ENCODE results near the gene KRTAP10-9.
"Not testable (repeated sequence)": the region's sequence is repeated elsewhere in the genome, so short reads cannot be mapped to it uniquely, and the experiment has no call there.

The KRTAP10-9 gene, protein sequence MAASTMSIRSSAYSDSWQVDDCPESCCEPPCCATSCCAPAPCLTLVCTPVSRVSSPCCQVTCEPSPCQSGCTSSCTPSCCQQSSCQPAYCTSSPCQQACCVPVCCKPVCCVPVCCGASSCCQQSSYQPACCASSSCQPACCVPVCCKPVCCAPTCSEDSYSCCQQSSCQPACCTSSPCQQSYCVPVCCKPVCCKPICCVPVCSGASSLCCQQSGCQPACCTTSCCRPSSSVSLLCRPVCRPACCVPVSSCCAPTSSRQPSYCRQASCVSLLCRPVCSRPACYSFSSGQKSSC

DNA sequence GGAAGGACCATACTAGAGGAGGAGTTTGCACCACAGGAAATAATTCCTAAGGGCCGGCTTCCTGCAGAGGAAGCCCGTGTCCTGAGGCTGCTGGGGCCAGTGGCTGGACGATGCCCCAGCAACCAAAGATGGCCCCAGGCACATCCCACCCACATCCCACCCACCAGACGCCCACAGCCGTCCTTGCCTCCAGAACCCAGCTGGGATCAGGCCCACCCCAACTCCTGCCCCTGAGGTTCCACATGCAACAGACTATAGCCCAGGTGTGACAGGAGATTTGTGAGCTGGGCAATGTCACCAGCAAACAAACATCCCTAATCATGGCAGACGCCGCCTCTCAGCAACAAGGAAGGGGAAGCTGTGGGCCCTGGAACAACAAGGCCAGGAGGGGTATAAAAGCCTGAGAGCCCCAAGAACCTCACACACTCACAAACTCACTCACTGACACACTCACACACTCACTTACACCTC lies at the start of gene KRTAP10-9:
TSS of gene KRTAP10-9 (plus strand) at position 421 of the 471 bp plus-strand sequence. CDS start 79 bp downstream, outside the sequence.
- no peak for DNase-seq
- in situ Hi-C loops (cut with MboI; ENCODE audit: low pct_unique_long_range_greater_than_20kb, low sequenced_read_pairs), result no loop called here

DNA sequence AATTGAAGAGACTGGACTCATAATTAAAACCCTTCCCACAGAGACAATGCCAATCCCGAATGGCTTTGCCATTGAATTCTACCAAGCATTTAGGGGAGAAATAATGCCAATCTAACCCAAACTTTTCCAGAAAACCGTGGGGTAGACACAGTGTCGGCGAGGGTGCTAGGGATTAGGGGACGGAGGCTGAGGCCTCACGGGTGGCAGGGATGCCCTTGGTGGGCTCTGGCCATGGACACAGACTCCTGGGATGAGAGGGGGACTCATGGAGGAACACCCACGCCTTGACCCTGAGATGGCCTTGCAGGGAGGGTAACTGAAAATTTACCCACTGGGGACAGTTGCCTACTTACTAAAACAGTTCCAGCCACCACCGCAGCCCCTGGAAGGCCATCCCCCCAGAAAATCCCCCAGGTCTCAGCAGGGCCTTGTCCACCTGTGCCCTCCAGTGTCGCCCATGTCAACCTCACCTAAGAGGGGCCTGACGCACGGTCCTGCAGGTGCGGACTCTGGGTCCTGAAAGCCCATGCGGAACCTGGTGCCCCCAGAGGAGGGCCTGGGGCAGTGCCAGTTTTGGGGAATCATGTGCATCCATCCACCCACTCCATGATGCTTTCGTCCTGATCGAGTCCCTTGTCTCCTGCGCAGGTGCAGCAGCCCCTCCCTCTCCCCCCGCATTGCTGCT lies 48.4 kb upstream of the KRTAP10-9 start:
- in situ Hi-C loops (cut with MboI; ENCODE audit: low pct_unique_long_range_greater_than_20kb, low sequenced_read_pairs), result no loop called here
- DNase-seq, result no peak

DNA sequence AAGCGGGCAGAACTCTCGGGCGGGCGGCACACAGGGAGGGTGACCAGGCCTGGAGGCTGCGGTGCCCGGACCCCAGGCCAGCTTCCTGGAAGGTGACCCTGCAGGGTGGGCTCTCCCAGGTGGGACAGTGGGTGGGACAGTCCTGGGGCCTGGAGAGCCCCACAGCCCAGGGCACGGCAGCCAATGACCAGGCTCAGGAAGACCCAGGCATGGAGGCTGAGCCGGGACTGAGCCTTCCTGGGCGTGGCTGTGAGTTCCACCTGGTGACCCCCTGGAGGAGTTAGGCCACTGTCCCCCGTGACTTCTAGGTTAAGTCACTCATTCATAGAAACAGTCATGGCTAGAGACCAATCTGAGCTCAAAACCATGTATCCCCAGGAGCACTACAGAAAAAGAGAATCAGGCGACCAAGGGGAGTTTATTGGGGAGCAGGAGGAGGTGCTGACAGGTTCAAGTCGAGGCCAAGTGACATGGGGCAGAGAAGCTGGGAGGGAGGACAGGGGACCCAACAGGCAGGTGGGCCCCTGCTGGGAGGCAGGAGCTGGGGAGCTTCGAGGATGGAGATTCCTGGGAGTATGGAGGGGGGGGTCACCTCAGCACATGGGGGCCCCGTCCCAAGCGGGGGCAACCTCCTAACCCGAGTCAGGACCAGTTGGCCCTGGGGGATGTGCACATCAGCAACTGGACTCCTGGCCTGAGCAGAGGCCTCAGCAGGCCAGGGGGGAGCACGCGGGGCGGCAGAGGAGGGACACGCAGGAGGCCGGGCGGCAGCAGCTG lies 47.6 kb upstream of the KRTAP10-9 start:
- DNase-seq, result no peak
- in situ Hi-C loops (cut with MboI; ENCODE audit: low pct_unique_long_range_greater_than_20kb, low sequenced_read_pairs), result no loop called here

DNA sequence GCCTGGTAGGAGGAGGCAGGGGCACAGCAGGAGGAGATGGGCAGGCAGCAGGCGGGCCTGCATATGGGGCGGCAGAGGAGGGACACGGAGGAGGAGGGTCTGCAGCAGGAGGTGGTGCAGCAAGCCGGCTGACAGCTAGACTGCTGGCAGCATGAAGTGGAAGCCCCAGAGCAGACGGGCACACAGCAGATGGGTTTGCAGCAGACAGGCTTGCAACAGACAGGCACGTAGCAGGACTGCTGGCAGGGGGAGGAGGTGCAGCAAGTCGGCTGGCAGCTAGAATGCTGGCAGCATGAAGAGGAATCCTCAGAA lies 47.1 kb upstream of the KRTAP10-9 start:
- in situ Hi-C loops (cut with MboI; ENCODE audit: low pct_unique_long_range_greater_than_20kb, low sequenced_read_pairs), result no loop called here
- DNase-seq, result no peak

DNA sequence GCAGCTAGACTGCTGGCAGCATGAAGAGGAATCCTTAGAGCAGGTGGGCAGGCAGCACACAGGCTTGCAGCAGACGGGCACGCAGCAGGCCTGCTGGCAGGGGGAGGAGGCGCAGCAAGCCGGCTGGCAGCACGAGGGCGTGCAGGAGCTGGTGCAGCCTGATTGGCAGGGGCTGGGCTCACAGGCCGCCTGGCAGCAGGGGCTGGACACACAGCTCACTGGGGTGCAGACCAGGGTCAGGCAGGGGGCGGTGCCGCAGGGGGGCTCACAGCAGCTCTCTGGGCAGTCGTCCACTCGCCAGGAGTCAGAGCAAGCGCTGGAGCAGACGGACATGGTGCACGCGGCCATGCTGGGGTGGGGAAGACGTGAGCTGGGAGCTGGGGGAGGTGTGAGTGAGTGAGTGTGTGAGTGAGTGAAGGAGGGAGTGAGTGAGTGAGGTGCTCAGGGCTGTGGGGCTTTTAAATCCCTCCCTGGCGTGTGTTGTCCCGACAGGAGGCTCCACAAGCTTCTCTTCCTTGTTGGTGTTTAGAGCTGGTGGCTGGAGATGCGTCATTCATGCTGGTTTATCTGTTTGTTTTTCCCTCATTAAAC lies 46.6 kb upstream of the KRTAP10-9 start, which contains the start of gene KRTAP10-5:
TSS of gene KRTAP10-5 (minus strand) at position 374 of the 591 bp plus-strand sequence. CDS start at position 348, 26 bp downstream.
- in situ Hi-C loops (cut with MboI; ENCODE audit: low pct_unique_long_range_greater_than_20kb, low sequenced_read_pairs); DNase-seq: not testable (repeated sequence)

DNA sequence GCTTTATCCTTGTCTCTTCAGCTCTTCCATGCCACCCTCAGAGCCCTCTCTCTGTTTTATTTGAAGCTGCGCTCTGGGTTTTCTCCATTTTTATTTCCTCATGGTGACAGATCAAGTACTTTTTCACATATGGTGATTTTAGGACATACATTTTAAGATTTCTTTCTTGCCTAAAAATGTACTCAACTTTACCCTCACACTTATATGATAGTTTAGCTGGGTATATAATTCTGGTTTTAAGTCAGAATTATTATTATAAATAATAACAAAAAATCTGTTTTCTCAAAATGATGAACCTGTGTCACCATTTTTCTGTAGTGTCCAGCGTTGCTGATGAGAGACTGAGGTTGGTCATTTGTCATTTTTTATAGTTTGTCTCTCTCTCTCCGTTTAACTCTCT lies 45.7 kb upstream of the KRTAP10-9 start:
- in situ Hi-C loops (cut with MboI; ENCODE audit: low pct_unique_long_range_greater_than_20kb, low sequenced_read_pairs), result no loop called here
- DNase-seq, result no peak

DNA sequence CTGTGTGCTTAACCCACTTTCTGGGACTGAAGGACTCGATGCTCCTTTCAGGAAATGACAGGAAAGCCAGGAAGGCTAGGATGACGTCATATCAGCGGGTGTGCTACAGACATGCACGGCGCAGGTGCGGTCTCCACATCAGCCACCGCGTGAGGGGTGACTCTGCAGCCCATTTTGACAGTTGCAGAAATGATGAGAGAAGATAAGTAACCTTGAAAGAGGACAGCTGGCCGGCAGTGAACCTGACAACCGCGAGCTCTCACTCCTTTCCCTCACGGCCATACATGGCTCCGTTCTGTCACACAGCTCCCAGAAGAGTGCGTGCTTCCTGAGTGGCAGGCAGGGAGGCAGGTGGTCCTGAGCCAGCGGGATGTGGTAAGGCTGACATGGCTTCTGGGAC lies 44.8 kb upstream of the KRTAP10-9 start:
- in situ Hi-C loops (cut with MboI; ENCODE audit: low pct_unique_long_range_greater_than_20kb, low sequenced_read_pairs), result no loop called here
- no peak for DNase-seq

DNA sequence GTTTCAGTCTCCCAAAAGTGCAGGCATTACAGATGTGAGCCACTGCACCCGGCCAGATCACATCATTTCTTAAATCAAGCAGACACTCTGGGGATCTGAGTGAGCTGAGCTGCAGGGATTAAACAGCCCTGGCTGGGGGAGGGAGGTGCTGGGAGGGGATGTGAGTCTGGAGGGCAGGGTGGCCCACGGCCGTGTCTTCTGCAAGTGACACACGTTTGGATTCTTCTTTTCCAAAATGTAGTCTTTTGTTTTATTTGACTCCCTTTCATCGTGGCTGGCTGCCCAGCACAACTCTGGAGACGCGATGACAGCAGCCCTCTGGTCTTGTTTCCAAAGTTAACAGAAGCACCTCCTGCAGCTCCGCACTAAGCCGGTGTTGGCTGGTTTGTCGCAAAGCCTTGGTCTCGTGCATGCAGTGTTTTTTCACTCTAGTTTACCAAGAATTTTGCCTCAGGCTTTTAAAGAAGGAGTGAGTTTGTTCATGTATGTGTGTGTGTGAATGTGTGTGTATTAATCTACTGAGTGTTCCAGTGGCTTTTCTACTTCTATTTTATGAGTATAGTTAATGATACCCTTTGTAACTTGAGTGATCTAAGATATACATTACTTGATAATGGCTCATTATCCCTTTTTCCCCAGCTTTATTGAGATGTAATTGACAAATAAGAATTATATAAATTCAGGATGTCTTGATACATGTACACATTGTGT lies 43.6 kb upstream of the KRTAP10-9 start:
- DNase-seq, result no peak
- in situ Hi-C loops (cut with MboI; ENCODE audit: low pct_unique_long_range_greater_than_20kb, low sequenced_read_pairs), result no loop called here

DNA sequence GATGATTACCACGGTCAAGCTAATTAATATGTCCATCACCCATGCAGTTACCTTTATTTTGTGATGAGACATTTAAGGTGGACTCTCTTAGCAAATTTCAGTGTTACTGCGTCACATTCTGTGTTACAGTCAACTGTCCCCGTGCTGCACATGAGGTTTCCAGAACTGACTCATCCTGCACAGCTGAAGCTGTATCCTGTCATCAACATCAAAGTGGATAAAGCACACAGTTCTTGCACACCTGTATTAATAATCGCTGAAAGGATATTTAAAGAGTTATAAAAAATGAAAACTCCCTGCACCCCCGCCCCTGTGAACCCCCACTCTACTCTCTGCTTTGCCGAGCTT lies 43.1 kb upstream of the KRTAP10-9 start:
- DNase-seq, result no peak
- in situ Hi-C loops (cut with MboI; ENCODE audit: low pct_unique_long_range_greater_than_20kb, low sequenced_read_pairs), result no loop called here

DNA sequence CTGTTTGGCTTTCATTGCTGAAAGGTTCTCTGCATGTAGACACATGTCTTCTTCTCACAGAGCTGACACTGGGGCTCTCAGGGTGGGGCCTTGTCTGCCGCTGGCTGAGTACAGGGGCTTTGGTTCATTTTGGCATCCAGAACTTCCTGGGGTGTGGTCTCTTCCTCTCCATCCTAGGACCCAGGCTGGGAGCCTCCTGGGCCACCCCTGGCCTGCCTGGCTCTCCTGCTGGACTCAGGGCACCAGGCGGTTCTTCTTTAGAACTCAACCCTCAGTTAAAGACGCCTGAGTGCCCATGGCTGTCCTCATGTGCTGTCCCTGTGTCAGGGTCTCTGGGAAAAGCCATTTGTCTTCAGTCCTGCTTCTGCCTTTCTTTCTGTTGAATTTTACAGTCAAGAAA lies 41.0 kb upstream of the KRTAP10-9 start:
- in situ Hi-C loops (cut with MboI; ENCODE audit: low pct_unique_long_range_greater_than_20kb, low sequenced_read_pairs), result no loop called here
- no peak for DNase-seq

DNA sequence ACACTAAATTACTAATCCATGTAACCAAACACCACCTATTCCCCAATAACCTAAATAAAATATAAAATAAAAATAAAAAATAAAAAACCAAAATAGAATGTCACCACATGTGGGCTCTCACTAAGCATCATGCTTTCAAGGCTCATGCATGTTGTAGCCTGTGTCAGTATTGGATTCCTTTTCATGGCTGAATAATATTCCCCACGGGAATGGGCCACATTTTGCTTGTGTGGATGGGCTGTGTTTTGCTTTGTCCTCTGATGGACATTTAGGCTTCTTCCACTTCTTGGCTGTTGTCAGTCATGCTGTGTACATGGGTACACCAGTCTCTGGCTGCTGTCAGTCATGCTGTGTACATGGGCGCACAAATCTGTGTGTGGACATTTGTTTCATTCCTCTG lies 37.8 kb upstream of the KRTAP10-9 start:
- in situ Hi-C loops (cut with MboI; ENCODE audit: low pct_unique_long_range_greater_than_20kb, low sequenced_read_pairs), result no loop called here
- DNase-seq, result no peak

DNA sequence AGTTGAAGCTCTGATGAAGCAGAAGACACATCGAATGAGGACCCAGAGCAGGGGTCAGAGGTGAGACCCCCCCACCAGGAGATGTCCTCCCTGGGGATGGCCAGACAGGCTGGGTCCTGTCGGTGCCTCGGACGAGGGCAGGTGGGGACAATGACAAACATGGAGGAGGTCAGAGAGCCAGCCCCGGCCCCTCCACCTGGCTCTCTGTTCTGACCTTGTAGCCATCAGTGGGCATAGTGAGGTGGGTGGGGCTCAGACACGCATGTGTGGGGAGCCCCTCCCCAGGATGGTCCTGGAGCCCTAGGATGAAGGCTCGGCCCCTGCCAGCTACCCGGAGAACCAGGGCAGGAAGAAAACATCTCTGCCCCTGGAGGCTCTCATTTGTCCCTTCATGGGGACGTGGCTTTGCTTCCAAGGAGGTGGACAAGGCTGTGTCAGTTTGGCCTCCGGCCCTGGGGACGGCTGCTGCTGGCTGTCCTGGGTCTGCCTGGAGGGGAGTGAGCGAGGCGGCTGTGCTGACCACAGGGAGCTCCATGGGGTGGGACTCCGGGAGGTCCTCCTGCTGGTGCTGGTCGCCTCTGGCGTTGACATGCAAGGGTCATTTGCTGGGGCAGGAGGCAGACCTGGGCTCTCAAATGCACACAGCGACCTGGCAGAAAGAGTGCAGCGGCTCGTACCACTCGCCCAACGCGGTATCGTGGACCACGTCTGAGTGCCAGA lies 37.1 kb upstream of the KRTAP10-9 start:
- DNase-seq, result no peak
- in situ Hi-C loops (cut with MboI; ENCODE audit: low pct_unique_long_range_greater_than_20kb, low sequenced_read_pairs), result no loop called here

DNA sequence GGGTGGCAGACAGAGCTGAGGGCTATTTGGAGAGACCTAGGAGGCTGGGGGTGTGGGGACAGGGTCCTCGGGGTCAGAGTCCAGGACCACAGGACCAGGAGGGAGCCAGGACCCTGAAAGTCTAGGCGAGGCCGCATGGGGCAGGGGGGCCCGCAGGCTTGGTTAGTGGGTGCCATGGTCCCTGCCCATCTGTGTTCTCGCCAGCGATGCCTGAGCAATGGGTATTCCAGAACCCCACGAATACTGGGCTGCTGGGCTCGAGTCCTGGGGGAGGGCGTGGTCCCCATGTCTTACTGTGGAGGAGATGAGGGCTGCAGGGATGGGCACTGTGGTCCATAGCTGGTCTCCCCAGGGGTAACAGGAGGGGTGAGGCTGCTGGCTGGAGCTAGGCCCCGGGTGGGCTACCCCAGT lies 36.6 kb upstream of the KRTAP10-9 start:
- DNase-seq, result no peak
- in situ Hi-C loops (cut with MboI; ENCODE audit: low pct_unique_long_range_greater_than_20kb, low sequenced_read_pairs), result no loop called here

DNA sequence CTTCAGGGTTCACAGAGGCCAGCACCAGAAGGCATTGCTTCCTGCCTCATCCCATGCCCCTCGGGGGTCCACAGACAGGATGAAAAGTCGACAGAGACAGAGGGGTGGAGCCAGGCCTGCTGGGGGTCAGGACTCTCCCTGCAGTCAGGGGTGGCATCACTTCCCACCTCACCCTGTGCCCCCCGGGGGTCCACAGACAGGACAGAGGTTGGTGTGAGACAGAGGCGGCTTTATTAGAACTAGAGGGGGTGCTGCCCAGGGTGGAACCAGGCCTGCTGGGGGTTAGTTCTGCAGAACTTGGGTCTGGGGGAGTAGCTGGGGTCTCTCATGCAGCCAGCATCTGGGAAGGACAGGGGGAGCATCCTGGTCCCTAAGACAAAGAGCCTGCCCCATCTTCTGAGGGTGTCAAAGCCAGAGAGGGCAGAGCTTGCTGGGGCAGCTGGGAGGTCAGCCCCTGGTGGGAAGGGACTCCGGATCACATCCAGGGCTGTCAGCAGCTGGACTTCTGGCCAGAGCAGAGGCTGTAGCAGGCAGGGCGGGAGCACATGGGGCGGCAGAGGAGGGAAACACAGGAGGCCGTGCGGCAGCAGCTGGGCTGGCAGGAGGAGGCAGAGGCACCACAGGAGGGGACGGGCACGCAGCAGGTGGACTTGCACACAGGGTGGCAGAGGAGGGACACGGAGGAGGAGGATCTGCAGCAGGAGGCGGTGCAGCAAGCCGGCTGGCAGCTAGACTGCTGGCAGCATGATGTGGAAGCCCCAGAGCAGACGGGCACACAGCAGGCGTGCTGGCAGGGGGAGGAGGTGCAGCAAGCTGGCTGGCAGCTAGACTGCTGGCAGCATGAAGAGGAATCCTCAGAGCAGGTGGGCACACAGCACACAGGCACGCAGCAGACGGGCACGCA lies 35.7 kb upstream of the KRTAP10-9 start:
- in situ Hi-C loops (cut with MboI; ENCODE audit: low pct_unique_long_range_greater_than_20kb, low sequenced_read_pairs); DNase-seq: not testable (repeated sequence)

DNA sequence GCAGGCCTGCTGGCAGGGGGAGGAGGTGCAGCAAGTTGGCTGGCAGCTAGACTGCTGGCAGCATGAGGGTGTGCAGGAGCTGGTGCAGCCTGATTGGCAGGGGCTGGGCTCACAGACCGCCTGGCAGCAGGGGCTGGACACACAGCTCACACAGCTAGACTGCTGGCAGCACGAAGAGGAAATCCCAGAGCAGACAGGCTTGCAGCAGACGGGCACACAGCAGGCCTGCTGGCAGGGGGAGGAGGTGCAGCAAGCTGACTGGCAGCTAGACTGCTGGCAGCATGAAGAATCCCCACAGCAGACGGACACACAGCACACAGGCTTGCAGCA lies 35.1 kb upstream of the KRTAP10-9 start:
- not testable (repeated sequence) for DNase-seq

DNA sequence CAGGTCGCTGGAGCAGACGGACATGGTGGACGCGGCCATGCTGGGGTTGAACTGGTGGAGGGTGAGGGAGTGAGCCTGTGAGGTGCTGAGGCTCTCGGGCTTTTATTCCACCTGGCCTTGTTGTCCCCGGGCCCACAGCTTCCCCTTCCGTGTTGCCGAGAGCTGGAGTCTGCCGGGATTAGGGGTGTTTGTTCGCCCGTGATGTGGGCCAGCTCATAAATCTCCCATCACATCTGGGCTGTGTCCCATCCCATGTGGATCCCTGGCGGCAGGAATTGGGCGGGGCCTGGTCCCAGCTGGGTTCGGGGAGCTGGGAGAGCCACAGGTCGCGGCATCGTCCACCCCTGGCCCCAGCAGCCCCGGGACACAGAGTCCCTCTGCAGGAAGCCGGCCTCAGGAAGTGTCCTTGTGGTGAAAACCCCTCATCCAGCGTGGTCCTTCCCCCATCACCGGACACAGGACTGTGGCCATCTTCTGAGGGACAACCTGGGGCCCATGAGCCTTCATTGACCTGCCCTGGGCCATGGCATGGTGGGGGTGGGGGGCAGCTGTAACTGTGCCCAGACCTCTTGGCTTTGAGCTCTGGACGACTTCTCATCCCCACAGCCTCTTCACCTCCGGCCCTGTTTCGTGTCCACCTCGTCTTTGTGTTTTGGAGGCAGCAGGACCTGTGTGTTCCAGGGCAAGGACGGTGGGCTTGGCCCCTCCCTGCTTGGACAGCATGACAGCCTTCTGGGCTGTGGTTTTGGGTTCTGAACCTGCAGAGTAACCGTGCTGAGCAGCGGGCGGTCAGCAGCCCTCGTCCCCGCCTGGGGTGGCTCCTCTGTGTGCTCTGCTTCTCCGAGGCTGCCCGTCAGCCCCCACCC lies 34.2 kb upstream of the KRTAP10-9 start, which contains the start of gene KRTAP10-6:
TSS of gene KRTAP10-6 (minus strand) at position 60 of the 866 bp plus-strand sequence. CDS start at position 39, 21 bp downstream.
- in situ Hi-C loops (cut with MboI; ENCODE audit: low pct_unique_long_range_greater_than_20kb, low sequenced_read_pairs), result no loop called here
- no peak for DNase-seq

More for the DNA sequence above, 35.1 kb upstream of the KRTAP10-9 start:
- in situ Hi-C loops (cut with MboI; ENCODE audit: low pct_unique_long_range_greater_than_20kb, low sequenced_read_pairs), result not testable (repeated sequence)
